Activated T-cell treated with anti-CD3 and anti-CD28 coated beads, Interleukin-2, amount 50 U/mL, for 4 hours (primary cell): ENCODE data around the gene ZDHHC8. TPM values are rescaled to one million over a fixed set of nuclear protein-coding genes. Genes with fewer than 3 reads are reported as not detected.

Experiments used
- ATAC-seq, 2 donors: fragments of 200-7000 bp; cut with Tn5 transposase; one replicate each; pipeline ENCODE4 v1.10.0; 2021
- DNase-seq: peaks from one replicate; pipeline ENCODE4 v3.0.0-alpha.2; 2020
- H3K27me3 Mint-ChIP-seq: one replicate; pipeline ENCODE4 v1.8.0; 2021; ENCODE audit warnings: low read depth, mixed read lengths
- H3K36me3 Mint-ChIP-seq: one replicate; pipeline ENCODE4 v1.8.0; 2022; ENCODE audit warnings: mixed read lengths; ENCODE audit not compliant: insufficient read depth
- H3K4me1 Mint-ChIP-seq: one replicate; pipeline ENCODE4 v1.8.0; 2021; ENCODE audit warnings: low read depth, mixed read lengths
- H3K4me3 Mint-ChIP-seq: one replicate; pipeline ENCODE4 v1.8.0; 2021; ENCODE audit warnings: mild to moderate bottlenecking, moderate library complexity, mixed read lengths
- H3K9me3 Mint-ChIP-seq: one replicate; pipeline ENCODE4 v1.8.0; 2021; ENCODE audit warnings: mixed read lengths
- total RNA-seq, 3 donors: library from RNA; stranded (reverse); gene quantifications; one replicate each; pipeline ENCODE4 v1.2.1, GENCODE V29; 2021

Gene ZDHHC8
- total RNA-seq, 3 donors from 2014 or later: 88.2 to 99.5 (median 89.5) TPM

DNA sequence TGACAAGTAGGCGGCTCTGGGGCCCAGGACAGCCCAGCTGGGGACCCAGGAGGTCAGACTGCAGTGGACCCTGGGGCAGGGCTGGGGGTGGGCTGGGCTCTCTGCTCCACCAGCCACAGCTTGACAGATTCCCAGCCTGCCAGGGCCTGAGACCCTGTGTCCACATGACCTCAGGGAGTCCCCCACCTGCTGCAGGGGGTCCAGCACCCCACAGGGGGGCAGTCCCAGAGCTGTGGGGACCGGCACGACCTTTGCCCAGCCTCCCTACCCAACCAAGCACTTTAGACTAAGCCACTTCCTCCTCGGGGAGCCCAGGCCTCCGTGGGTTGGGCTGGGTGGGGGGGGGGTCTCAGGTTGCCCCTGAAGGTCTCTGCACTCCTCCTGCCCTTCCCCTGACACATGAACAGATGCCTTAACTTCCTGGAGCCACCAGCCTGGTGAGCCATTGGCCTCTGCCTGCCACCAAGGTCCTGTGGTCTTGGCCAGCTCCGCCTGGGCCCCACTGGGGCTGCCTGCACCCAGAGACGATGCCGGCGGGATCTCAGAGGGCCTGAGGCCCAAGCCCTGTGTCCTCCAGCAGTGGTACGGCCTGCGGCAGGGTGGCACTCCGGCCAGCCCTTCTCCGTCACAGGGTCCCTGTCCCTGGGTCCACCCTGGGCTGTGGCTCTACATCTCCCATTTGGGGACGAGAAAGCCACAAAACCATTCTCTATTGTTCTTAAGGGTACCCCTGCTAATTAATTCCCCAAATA lies 15.8 kb downstream of the ZDHHC8 start:
- DNase-seq (no peak), ATAC-seq (no peak)
- H3K27me3 Mint-ChIP-seq: no peaks in the 10 kb centered on the region
- no peak overlapping the region for H3K4me3 Mint-ChIP-seq
- H3K36me3 Mint-ChIP-seq: peaks cover 4% of the 10 kb centered on the region
- H3K9me3 Mint-ChIP-seq: no peaks in the 10 kb centered on the region
- H3K4me1 Mint-ChIP-seq: no peaks in the 10 kb centered on the region

DNA sequence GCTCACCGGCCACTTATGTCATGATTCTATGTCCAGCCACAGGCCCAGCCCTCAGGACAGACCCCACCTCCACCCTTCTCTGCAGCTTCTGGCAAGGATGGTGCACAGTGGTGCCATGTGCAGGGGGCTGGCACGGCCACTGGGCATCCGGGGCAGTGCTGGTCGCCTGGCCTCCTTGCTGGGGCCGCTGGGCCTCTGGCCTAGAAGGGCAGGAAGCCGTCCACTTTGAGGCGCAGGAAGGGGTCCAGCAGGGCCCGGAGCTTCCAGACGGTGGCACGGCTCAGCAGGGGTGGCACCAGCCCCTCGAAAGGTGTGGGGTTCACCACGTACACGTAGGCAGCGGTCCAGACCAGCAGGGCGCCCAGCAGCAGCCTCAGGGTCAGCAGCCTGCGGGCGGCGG lies 16.8 kb downstream of the ZDHHC8 start:
- DNase-seq (no peak), ATAC-seq (no peak)
- Mint-ChIP-seq H3K36me3 (peaks cover 4% of the 10 kb centered on the region), H3K4me3 (no peak overlapping the region), H3K27me3 (no peaks in the 10 kb centered on the region), H3K4me1 (no peaks in the 10 kb centered on the region), H3K9me3 (no peaks in the 10 kb centered on the region)

DNA sequence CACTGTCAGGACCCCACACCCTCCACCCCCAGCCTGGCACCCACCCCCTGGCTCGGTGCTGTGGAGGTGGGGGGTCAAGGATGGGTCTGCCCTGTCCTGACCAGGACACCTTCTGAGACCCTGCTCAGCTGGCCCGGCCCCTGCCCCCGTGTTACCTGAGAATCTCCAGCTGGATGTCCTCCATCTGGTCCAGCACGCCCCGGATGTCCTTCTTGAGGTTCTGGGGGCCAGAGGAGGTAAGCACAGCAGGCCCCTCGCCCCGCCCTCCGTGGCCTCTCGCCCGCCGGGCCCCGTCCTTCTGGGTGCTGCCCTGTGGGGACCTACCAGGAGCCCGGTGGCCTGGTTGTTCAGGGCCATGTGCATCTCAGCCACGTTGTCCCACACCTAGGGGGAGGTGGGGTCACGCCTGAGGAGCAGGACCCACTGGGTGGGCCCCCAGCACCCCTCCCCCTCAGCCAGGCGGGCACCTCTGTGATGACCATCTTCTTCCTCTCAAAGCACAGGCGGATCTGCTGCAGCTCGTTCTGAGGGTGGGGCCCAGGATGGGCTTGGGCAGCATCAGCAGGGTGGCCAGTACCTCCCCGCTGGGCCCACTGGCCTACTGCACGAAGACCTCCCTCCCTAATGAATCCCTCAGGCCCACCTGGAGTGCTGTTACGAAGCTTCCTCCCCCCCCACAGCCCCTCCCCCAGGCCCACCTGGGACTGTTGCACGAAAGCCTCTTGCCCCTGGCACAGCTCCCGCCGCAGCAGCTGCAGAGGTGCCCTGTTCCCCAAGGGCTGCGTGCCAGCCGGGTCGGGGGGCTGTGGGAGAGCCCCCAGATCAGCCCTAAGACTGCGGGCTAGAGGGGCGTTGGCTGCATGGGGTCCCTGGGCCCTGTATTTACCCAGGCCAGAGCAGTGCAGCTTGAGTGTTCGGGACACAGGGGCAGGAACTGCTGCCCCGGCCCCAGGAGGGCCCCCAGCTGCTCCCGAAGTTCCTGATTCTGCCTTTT lies 17.9 kb downstream of the ZDHHC8 start:
- Mint-ChIP-seq H3K9me3 (no peaks in the 10 kb centered on the region), H3K4me3 (no peak overlapping the region), H3K36me3 (no peaks in the 10 kb centered on the region), H3K27me3 (no peaks in the 10 kb centered on the region), H3K4me1 (no peaks in the 10 kb centered on the region)
- ATAC-seq (no peak), DNase-seq (no peak)

DNA sequence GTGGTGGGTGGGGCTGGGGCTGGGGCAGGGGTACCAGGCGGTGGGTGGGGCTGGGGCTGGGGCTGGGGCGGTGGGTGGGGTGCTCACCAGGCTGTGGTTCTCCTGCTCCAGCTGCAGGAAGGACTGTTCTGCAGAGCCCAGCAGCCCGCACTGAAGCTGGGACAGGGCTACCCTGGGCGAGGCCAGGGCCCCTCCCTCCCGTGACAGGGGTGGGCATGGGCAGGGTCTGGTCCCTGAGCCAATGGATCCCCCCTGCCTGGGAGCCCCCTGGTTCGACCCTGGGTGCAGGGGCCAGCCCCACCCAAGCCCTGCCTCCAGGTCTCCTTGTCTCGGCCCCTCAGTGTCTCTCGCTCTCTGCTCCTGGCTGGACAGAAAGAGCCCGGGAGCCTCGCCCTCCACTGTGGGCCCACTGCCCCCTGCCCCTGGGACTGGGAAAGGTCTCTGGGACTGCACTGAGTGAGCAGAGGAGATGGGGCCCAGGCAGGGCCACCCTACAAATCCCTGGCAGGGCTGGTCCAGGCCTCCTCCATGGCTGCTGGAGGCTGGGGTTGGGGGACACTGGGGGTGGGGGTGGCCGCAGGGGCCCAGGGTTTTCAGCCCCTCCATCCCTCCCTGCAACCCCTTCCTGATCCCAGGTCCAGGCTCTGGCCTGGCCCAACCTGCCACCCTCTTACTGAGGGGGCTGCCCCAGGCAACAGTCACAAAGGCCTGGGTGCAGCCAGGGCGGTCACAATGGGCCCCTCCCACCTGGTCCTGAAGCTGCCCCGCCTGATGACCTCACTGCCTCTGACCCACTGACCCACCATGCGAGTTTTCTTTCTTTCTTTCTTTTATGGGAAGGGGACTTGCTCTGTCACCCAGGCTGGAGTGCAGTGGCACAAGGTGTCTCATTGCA lies 19.0 kb downstream of the ZDHHC8 start, which contains the start of gene CCDC188:
TSS of gene CCDC188 (minus strand) at position 675 of the 895 bp plus-strand sequence. CDS start at position 606, 69 bp downstream.
- H3K4me3 Mint-ChIP-seq: no peak within 1 kb of the TSS
- H3K36me3 Mint-ChIP-seq: no peaks in the 10 kb centered on the region
- no peaks in the 10 kb centered on the region for H3K9me3 Mint-ChIP-seq
- H3K4me1 Mint-ChIP-seq: no peaks in the 10 kb centered on the region
- H3K27me3 Mint-ChIP-seq: no peaks in the 10 kb centered on the region
- ATAC-seq (no peak), DNase-seq (no peak)

DNA sequence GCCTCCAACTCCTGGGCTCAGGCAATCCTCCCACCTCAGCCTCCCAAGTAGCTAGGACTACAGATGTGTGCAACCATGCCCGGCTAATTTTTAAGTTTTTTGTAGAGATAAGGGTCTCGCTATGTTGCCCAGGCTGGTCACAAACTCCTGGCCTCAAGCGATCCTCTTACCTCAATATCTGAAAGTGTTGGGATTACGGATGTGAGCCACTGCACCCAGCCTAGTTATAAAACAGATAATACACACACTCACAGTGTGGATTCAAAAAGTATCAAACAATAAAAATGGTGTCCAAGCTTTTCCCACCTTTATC lies 19.6 kb downstream of the ZDHHC8 start:
- Mint-ChIP-seq H3K36me3 (no peaks in the 10 kb centered on the region), H3K27me3 (no peaks in the 10 kb centered on the region), H3K9me3 (no peaks in the 10 kb centered on the region), H3K4me1 (no peaks in the 10 kb centered on the region), H3K4me3 (no peak overlapping the region)
- no peak for ATAC-seq
- no peak for DNase-seq

DNA sequence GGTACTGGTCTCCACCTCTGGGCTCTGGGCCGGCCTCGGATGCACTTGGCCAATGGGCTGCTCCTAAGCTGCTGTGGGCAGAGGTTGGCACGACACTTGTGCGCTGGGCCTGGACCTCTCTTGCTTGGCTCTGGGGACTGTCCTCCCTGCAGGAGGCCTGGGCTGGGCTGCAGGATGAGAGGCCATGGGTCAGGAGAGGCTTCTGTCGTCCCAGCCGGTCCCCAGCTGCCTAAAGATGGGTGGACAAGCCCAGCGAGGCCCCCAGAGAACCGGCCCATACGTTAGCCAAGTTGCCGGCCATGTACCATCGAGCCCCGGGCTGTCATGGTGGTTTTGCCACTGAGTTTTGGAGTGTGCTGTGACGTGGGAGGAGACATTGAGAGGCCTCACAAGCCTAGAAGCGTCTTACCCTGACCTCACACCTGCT lies 20.9 kb downstream of the ZDHHC8 start:
- H3K27me3 Mint-ChIP-seq: peaks cover 6% of the 10 kb centered on the region
- peaks cover 3% of the 10 kb centered on the region for H3K4me1 Mint-ChIP-seq
- DNase-seq (no peak), ATAC-seq (no peak)
- H3K36me3 Mint-ChIP-seq: no peaks in the 10 kb centered on the region
- no peak overlapping the region for H3K4me3 Mint-ChIP-seq
- no peaks in the 10 kb centered on the region for H3K9me3 Mint-ChIP-seq

DNA sequence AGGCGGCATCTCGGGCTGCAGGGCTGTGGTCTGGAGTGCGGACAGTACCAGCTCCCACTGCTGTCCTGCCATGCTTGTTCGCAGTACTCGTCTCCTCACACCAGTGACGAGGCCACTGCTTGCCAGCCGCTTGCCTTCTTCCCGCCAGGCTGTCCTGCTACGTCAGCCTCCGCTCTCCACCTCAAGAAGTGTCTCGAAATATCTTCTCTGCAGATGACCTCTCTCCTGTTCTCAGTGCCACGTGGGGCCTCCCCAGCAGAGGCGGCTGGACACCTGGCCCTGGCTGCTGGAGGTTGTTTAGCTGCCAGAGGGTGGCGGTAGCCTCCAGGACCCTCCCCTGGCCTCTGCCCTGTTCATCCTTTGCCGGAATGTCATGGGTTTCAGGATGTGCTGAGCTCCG lies 22.3 kb downstream of the ZDHHC8 start:
- DNase-seq (no peak), ATAC-seq (no peak)
- Mint-ChIP-seq H3K27me3 (peaks cover 7% of the 10 kb centered on the region), H3K36me3 (no peaks in the 10 kb centered on the region), H3K4me3 (no peak overlapping the region), H3K9me3 (no peaks in the 10 kb centered on the region), H3K4me1 (peaks cover 3% of the 10 kb centered on the region)

DNA sequence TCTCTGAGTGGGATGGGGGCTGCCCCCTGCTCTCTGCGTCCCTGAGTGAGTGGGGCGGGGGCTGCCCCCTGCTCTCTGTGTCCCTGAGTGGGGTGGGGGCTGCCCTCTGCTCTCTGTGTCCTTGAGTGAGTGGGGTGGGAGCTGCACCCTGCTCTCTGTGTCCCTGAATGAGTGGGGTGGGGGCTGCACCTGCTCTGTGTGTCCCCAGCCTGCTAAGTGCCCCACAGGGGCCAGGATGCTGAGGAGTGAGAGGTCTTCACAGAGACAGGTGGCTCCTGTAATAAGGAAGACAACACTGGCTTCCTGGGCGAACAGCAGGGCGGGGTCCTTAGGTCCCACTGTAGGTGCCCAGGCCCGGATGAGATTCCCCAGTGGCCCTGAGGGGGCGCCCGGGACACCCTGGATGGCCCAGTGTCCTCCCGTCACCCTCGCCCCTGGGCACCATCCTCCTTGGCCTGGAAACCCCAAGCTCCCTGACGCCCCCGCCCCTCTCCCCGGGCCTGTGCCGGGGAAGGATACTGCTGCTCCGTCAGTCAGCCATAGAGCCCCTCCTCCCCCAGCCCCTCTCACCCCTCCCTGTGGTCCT lies 23.1 kb downstream of the ZDHHC8 start:
- Mint-ChIP-seq H3K27me3 (peaks cover 8% of the 10 kb centered on the region), H3K36me3 (no peaks in the 10 kb centered on the region), H3K9me3 (no peaks in the 10 kb centered on the region), H3K4me3 (no peak overlapping the region), H3K4me1 (peaks cover 3% of the 10 kb centered on the region)
- no peak for DNase-seq
- ATAC-seq: no peak

DNA sequence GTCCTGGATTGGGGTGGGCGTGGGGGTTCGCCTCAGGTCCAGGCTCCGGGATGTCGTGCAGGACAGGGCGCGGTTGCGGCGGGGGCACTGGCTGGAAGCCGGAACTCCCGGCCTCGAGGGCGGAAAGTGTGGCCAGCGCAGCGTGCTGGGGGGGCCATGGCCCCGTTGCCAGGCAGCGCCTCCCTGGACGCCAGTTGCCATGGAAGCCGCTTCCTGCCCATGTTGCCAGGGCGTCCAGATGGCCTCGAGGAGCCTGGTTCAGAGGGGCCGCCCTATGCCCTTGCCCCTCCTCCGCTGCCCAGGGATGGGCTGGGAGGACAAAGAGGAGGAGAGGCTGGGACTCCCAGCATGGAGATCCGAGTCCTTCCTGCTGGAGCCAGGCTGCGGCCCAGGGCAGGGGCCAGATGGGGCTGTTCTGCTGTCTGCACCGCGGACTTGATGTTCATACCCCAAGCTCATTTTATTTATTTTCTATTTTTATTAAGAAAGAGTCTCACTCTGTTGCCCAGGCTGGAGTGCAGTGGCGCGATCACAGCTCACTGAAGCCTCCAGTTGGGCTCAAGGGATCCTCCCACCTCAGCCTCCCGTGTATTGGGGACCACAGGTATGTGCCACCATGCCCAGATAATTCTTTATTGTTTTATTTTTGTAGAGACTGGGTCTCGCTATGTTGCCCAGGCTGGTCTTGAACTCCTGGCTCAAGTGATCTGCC lies 23.9 kb downstream of the ZDHHC8 start:
- no peak for ATAC-seq
- DNase-seq: no peak
- peaks cover 3% of the 10 kb centered on the region for H3K4me1 Mint-ChIP-seq
- H3K27me3 Mint-ChIP-seq: peaks cover 8% of the 10 kb centered on the region
- no peak overlapping the region for H3K4me3 Mint-ChIP-seq
- no peaks in the 10 kb centered on the region for H3K9me3 Mint-ChIP-seq
- no peaks in the 10 kb centered on the region for H3K36me3 Mint-ChIP-seq

DNA sequence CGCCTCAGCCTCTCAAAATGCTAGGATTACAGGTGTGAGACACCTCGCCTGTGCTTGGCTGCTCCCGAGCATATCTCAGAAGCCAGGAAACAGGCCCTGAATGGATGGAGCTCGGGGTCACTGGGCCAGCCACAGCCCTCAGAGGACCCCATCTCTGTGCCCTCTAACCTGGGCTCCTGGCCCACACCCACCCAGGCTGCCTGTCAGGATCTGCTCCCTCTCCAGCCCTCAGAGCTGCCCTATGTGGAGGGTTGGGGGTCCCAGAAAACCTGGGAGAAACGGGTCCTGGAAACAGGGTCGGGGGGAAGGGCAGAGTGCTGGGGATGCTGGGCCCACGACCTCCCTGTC lies 24.4 kb downstream of the ZDHHC8 start:
- Mint-ChIP-seq H3K27me3 (peaks cover 8% of the 10 kb centered on the region), H3K4me3 (no peak overlapping the region), H3K4me1 (peaks cover 3% of the 10 kb centered on the region), H3K36me3 (no peaks in the 10 kb centered on the region), H3K9me3 (no peaks in the 10 kb centered on the region)
- no peak for ATAC-seq
- no peak for DNase-seq

DNA sequence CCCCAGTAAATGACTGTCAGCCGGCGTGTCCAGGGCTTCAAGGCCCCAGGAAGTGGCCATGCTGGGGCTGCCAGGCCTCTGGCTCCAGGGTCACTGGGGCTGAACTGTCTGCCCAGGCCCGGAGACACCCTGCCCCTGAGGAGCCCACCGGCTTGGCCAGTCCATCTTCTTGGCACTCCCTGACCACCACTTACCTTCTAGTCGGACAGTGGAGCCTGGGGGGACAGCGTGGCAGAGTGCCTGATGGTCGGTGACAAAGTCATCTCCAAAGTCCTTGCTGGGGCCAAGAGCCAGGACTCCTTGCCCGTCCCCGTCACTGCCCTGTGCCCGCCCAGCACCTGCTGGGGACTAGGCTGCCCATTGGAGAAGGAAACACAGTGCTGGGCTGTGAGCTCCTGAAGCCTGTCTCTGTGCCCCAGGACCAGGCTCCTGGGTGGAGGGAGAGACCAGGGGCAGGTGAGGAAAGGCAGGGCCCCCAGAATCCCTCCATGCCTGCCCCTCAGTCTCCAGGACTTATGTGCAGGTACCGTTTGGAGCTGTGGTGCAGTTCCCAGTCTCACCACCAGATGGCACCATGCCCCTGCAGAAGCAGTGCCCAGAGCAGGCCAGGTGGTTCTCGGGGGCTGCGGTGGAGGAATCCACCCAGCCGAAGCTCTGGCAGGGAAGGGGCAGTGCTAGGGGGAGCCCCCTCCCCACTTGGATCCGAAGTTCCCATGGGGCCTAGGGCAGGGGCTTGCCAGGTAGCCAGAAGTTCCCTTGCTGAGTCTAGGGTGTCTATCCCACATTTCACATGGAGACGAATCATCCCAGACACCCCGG lies 25.2 kb downstream of the ZDHHC8 start:
- H3K27me3 Mint-ChIP-seq: peaks cover 8% of the 10 kb centered on the region
- DNase-seq (peak; percentile 92), ATAC-seq (peak; percentile 82 to 89)
- no peaks in the 10 kb centered on the region for H3K36me3 Mint-ChIP-seq
- H3K4me3 Mint-ChIP-seq: no peak overlapping the region
- H3K4me1 Mint-ChIP-seq: peaks cover 3% of the 10 kb centered on the region
- no peaks in the 10 kb centered on the region for H3K9me3 Mint-ChIP-seq

DNA sequence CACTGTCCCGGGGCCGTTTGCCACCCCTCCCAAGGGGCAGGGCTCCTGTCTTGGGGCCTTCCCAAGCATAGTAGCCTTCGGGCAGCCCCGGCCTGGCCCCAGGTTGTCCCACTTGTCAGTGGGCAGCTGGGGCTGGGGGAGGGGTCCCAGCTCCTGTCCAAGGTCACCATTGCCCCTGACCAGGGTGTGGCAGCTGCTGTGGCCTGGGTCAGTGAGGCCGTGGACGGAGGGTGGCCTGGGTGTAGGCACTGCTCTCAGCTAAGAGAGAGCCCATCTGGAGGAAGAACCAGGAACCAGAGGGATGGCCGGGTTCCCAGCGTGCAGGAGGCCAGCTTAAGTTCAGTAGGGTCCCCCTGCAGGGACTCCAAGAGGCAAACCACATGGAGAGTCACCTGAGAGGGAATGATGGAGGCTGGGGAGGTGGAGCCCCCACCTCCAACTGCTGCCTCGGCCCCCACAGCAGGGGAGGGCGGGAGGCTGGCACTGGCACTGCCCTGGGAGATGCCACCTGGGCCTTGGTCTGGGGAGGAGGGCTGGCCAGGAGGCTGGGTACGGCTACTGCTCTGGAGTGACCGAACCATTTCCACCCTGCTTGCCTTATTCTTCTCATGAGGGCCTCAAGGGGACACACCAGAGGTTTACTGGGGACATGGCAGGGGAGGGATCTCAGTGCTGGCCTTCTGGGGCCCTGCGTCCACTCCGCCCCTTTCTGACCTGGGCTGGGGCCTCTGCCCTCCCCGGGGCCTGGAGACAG lies 26.0 kb downstream of the ZDHHC8 start:
- no peak overlapping the region for H3K4me3 Mint-ChIP-seq
- H3K36me3 Mint-ChIP-seq: no peaks in the 10 kb centered on the region
- H3K9me3 Mint-ChIP-seq: no peaks in the 10 kb centered on the region
- no peak for ATAC-seq
- H3K27me3 Mint-ChIP-seq: peaks cover 8% of the 10 kb centered on the region
- peaks cover 3% of the 10 kb centered on the region for H3K4me1 Mint-ChIP-seq
- DNase-seq: no peak
